HS-5 (cell line): ENCODE measurements around the gene UBR3.
"Not testable (repeated sequence)": the region's sequence is repeated elsewhere in the genome, so short reads cannot be mapped to it uniquely, and the experiment has no call there.

ENCODE experiments used
- DNase-seq: peaks from one replicate; pipeline ENCODE4 v3.0.0-alpha.2; 2012; ENCODE audit warnings: low read depth

UBR3 gene, protein sequence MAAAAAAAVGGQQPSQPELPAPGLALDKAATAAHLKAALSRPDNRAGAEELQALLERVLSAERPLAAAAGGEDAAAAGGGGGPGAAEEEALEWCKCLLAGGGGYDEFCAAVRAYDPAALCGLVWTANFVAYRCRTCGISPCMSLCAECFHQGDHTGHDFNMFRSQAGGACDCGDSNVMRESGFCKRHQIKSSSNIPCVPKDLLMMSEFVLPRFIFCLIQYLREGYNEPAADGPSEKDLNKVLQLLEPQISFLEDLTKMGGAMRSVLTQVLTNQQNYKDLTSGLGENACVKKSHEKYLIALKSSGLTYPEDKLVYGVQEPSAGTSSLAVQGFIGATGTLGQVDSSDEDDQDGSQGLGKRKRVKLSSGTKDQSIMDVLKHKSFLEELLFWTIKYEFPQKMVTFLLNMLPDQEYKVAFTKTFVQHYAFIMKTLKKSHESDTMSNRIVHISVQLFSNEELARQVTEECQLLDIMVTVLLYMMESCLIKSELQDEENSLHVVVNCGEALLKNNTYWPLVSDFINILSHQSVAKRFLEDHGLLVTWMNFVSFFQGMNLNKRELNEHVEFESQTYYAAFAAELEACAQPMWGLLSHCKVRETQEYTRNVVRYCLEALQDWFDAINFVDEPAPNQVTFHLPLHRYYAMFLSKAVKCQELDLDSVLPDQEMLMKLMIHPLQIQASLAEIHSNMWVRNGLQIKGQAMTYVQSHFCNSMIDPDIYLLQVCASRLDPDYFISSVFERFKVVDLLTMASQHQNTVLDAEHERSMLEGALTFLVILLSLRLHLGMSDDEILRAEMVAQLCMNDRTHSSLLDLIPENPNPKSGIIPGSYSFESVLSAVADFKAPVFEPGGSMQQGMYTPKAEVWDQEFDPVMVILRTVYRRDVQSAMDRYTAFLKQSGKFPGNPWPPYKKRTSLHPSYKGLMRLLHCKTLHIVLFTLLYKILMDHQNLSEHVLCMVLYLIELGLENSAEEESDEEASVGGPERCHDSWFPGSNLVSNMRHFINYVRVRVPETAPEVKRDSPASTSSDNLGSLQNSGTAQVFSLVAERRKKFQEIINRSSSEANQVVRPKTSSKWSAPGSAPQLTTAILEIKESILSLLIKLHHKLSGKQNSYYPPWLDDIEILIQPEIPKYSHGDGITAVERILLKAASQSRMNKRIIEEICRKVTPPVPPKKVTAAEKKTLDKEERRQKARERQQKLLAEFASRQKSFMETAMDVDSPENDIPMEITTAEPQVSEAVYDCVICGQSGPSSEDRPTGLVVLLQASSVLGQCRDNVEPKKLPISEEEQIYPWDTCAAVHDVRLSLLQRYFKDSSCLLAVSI (N-terminal part only)

DNA sequence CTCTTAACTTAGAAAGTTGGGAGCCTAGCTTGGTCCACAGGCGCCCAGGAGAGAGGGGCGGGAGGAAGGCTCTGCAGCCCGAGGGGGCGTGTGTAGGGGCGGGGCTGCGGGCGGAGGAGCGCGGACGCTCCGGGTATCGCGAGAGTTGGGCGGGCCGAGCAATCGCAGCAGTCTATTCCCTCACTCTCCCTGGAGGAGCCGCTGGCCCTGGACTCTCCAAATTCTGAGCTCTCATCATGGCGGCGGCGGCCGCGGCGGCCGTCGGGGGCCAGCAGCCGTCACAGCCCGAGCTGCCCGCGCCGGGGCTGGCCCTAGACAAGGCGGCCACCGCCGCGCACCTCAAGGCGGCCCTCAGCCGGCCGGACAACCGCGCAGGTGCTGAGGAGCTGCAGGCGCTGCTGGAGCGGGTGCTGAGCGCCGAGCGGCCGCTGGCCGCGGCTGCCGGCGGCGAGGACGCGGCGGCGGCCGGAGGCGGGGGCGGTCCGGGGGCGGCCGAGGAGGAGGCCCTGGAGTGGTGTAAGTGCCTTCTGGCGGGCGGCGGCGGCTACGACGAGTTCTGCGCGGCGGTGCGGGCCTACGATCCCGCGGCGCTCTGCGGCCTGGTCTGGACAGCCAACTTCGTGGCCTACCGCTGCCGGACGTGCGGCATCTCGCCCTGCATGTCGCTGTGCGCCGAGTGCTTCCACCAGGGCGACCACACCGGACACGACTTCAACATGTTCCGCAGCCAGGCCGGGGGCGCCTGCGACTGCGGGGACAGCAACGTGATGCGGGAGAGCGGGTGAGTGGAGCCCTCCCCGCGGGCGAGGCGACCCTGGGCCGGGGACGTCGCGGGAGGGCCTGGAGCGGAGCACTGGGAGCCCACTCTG lies at the start of gene UBR3:
Gene UBR3, plus strand, starts transcription at position 183 of the 869 bp plus-strand sequence. Its CDS starts 54 bp downstream, at position 237.
- DNase-seq = peak; percentile 53

DNA sequence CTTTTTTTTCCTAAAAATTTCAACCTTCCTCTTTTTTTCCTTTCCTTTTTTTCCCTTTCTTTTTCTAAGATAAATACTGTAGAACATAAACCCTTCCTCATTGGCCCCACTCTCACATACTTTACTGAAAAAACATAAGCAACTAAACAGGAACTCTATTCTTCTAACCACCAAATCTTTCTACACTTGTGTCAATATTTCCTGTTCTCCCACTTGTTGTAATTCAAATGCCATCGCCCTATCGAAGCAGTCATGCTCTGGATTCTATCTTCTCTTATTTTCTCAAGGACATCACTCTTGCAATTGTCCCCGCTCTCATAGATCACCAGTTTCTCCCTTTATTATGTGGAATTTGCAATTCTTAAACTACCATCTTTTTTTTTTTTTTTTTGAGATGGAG lies 48.8 kb upstream of the UBR3 start:
- no peak for DNase-seq

DNA sequence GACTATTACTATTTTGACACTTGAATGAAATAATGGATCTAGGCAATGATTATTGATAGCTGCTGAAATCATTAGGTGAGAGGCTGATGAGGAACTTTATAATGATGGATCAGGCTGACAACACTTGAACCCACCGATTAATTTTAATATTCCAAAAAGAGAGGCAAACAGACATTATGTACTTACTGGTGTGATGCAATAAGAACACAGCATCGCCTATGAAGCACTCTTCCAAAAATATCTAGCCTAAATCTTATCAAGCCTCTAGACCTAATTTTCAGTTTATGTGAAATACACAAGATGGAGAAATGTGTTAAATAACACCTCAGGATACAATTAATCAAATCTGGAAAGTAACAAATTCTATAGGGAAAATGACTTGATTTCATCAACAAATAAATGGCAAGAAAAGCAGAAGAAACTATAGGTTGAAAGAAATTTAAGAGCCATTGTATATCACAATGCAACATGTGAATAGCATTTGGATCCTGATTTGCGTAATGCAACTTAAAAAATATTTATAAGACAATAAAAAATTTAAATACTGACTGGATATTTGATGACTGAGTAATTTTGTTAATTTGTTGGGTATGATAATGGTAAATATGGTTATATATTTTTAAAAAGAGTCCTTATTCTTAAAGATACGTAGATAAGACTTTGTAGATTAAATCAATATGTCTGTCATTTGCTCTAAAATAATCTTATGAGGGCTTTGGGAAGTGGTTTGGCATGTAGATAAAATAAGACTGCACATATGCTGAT lies 45.8 kb upstream of the UBR3 start:
- no peak for DNase-seq

DNA sequence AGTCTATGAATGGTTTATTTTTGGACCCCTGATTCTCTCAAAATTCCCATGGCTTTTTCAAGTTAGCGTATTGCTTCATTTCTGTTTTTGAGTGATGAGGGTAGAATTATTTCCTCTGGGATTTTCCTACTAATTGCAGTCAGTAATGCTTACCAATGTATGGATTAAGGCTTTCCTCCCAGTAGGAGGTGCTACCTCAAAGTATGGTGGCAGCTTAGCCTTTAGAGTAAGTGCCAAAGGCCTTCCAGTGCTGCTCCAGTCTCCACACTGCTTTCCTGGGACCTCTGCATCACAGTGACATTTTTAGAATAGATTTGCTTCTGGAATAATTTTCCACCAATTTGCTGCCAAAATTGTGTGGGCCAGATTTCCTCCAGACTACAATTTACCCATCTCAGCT lies 44.7 kb upstream of the UBR3 start:
- no peak for DNase-seq

DNA sequence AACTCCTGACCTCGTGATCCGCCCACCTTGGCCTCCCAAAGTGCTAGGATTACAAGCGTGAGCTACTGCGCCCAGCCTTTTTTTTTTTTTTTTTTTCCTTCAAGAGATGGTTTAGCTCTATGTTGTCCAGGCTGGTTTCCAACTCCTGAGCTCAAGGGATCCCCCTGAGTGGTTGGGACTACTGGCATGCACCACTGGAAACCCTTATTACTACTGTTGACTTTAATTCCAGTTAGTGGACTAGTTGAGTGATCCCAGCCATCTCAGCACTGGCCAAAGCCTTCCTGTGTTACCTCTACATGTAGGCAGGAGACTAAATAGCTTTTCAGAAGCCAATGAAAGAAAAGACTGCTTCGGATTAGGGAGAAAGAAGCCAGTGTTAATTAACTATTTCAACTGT lies 36.7 kb upstream of the UBR3 start:
- no peak for DNase-seq

DNA sequence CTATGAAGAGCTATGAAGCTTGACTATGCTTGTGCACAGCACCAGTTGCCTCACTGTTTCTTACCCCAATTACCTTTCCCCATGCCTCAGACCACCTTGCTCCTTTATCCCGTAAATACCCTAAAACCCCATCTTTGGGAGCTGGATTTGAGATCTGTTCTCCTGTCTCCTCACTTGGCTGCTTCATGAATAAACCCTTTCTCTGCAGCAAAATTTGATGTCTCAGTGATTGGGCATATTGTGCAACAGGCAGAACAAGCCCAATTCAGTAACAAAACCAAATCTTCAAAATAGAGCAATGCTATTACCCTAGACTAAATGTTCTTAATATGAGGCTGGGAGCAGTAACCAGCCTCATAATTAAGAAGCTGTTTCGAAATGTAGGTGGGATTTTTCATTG lies 32.1 kb upstream of the UBR3 start:
- DNase-seq = no peak

DNA sequence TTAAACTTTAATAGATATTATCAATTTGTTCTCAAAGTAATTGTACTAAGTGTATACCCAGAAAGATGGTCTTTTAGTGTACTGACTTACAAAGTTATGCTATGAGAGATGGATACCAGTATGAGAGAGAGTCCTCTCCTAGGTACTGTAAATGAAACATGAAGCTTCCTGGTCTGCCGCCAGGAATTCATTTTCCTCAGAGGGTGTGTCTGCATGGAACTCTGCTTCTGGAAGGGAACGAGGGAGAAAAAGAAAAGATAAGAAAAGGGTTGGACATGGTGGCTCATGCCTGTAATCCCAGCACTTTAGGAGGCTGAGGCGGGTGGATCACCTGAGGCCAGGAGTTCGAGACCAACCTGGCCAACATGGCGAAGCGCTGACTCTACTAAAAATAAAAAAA lies 30.8 kb upstream of the UBR3 start:
- no peak for DNase-seq

DNA sequence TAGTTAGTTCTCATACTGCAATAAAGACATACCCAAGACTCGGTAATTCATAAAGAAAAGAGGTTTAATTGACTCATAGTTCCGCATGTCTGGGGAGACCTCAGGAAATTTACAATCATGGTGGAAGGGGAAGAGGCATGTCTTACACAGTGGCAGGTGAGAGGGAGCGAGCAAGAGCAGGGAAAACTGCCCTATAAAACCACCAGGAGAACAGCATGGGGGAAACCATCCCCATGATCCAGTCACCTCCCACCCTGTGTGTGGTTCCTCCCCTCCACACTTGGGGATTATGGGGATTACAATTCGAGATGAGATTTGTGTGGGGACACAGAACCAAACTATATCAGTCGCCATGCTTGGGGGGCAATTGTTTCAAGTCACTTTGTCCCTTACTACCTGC lies 29.7 kb upstream of the UBR3 start:
- no peak for DNase-seq

DNA sequence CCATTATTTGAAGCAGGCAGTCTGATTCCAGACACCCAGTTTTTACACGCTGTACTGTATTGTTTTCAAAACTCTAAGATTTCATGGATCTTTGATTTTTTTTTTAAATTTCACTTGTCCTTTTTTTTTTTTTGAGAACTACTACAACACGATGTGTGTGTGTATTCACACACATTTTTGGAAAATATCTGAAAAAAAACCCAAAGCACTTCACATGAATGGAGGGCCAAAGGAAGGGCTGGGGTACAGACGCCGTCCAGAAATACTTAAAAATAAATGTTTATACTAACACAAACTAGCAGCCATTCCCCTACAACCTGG lies 28.9 kb upstream of the UBR3 start:
- DNase-seq = no peak

DNA sequence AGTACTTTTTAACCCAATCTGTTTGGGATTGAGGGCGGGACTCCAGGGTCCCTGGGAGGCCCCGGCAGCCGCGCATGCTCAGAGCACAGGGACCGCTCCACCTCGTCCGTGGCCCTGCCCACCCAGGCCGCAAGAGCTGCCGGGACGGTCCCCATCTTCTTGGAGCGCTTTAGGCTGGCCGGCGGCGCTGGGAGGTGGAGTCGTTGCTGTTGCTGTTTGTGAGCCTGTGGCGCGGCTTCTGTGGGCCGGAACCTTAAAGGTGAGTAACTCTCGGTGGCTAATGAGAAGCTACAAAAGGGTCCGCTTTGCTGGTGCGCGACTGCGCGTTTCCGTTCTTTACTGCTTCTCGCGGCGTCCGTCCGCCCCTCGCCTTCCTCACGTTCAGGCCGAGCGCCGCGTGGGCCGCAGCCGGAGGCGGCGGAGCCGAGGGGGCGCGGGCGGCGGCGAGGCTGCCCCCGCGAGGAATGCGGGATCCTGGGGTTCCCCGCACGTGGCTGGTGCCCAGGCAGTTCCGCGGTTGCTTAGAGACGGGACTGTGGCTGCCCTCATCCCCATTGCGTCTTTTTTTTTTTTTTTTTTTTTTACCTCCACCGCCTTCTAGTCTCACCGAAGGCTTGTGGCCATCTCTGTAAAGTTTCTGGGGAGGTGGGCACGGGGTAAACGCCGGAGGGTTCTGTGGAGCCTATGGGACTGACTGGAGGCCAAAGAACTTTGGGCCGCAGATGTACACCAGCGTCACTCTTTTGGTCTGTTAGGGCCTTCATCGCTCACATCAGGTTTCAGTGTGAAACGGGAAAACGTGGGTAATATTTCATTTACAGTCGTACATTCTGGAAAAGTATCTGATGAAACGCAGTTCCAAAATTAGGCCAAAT lies 28.3 kb upstream of the UBR3 start, which contains the start of gene SSB:
Gene SSB, plus strand, starts transcription at position 154 of the 875 bp plus-strand sequence. CDS start 2,090 bp downstream, outside the sequence.
- DNase-seq = peak; percentile 81

DNA sequence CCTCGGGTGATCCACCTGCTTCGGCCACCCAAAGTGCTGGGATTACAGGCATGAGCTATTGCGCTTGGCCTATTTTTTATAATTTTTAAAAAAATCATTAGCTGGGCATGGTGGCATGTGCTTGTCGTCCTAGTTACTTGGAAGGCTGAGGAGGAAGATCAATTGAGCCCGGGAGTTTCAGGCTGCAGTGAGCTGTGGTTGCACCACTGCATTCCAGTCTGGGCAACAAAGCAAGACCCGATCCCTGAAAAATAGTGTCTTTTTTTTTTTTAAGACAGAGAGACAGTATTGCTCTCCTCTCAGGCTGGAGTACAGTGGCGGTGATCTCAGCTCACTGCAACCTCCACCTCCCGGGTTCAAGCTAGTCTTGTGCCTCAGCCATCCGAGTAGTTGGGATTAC lies 23.8 kb upstream of the UBR3 start:
- no peak for DNase-seq

DNA sequence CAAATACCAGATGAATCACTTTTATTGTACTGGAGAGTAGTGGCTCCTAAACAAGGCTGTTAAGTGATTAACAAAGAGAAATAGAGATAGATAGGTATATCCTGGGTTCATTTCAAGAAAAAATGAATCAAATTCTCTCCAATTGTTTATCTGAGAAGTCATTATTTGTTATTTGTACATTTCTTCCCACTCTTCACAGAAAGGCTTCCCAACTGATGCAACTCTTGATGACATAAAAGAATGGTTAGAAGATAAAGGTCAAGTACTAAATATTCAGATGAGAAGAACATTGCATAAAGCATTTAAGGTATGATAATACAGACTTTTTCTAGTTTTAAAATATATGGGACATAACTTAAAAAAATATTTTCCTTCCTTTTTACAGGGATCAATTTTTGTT lies 20.7 kb upstream of the UBR3 start:
- DNase-seq = no peak

DNA sequence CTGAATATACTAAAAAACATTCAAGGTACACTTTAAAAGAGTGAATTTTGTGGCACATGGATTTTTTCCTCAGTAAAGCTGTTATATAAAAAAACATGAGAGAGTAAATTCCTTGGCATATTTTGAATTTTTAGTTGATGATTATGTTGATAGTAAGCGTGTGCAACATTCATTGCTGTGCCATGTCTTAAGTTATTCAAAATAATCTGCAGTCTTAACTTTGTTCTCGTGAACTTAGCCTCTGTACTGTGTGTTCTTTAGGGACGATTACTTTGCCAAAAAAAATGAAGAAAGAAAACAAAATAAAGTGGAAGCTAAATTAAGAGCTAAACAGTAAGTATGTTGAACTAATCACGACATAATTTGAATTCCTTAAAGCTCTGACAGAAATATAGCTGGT lies 19.0 kb upstream of the UBR3 start:
- no peak for DNase-seq

DNA sequence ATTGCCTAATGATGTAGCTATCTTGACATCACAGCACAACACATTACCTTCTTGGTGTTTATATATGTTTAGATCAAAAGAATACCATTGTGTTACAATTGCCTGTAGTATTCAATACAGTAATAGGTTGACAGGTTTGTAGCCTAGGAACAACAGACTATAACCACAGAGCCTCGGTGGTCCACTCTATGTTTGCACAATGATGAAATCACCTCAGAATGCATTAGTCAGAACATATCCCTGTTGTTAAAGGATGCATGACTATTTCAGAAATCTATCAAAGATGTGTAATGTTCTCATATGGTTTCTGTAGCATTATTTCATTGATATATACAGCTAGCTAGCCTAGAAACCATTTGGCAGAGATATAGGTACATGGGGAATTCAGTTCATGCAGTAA lies 11.4 kb upstream of the UBR3 start:
- peak; percentile 80 for DNase-seq

DNA sequence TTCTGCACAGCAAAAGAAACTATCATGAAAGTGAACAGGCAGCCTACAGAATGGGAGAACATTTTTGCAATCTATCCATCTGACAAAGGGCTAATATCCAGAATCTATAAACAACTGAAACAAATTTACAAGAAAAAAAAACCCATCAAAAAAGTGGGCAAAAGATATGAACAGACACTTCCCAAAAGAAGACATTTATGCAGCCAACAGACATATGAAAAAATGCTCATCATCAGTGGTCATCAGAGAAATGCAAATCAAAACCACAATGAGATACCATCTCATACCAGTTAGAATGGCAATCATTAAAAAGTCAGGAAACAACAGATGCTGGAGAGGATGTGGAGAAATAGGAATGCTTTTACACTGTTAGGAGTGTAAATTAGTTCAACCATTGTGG lies 10.3 kb upstream of the UBR3 start:
- DNase-seq = not testable (repeated sequence)

DNA sequence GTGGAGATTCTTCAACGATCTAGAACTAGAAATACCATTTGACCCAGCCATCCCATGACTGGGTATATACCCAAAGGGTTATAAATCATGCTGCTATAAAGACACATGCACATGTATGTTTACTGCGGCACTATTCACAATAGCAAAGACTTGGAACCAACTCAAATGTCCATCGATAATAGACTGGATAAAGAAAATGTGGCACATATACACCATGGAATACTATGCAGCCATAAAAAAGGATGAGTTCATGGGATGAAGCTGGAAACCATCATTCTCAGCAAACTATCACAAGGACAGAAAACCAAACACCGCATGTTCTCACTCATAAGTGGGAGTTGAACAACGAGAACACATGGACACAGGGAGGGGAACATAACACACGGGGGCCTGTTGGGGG lies 9.9 kb upstream of the UBR3 start:
- DNase-seq = not testable (repeated sequence)

DNA sequence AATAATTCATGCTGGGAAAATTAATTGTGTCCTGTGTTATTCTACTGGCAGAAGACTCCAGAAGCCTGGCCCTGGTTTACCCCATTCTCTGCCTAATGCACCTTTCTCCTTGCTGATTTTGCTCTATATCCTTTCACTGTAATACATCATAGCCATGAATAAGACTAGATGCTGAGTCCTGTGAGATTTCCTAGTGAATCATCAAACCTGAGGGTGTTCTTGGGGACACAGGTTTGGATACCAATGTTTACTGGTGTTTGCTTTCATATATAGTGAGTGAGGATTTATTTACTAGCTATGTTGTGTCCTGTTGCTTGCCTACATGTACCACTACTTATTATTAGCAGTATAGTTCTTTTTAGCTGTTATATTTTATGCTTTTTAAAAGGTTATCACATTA lies 9.0 kb upstream of the UBR3 start:
- DNase-seq = no peak

DNA sequence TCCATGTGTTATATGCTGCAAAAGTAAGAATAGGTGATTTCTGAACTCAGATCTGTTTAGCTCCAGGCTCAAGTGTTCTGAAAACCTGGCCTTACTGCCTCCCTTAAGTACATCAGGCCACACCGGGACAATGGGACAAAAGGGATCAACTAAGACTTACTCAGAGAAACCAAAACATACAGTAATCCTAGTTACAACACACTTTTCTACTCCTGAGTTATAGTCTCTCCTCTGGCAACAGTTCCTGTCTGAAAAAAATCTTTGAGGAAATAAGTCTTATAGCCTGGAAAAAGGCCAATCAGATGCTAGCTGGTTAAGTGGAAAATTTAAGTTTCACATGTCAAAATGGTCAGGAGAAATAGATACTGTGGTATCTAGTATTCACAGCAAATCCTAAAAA lies 8.1 kb upstream of the UBR3 start:
- DNase-seq = no peak

DNA sequence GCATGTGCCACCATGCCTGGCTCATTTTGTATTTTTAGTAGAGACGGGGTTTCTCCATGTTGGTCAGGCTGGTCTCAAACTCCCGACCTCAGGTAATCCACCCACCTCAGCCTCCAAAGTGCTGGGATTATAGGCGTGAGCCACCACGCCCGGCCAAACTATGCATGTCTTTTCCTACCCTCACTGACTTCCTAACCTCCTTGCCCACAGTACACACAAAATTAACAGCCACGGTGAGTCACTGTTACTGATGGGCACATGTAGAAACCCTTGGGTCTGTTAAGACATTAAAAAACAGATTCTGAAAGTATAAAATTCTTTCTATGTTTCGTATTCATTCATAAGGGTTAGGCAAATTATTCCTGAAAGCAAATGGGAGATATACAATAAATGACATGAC lies 7.2 kb upstream of the UBR3 start:
- DNase-seq = not testable (repeated sequence)

DNA sequence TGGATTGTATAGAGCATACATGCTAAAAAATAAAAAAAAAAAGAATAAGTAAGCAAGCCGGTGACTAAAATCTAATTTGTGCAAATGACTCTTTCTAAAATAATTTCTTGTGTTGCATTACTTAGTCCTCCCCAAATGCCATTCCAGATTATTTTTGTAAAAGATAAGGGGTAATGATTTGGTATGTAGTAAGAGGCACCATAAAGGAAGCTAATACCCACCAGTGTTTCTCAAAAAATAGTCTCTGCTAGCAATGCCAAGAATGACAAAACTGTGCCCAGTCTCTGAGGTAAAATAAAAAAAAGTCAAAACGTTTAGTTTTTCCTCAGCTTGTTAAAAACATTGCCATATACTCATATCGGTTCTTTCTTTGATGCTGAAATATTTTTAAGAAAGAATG lies 5.2 kb upstream of the UBR3 start:
- DNase-seq = no peak
